H1 (cell line): ENCODE measurements around the gene KCNH6. TPM values are rescaled to one million over a fixed set of nuclear protein-coding genes. Genes with fewer than 3 reads are reported as not detected.

Experiments
- CTCF ChIA-PET: fragments of 300-600 bp; sonication (Branson Sonifier 250); formaldehyde crosslinking; loops from one replicate; lab custom pipeline; 2021; ENCODE audit not compliant: partially characterized antibody; lab: Charles Lee
- POLR2A ChIA-PET: fragments of 300-600 bp; sonication (Branson Sonifier 250); formaldehyde crosslinking; loops from one replicate; lab custom pipeline; 2021; ENCODE audit warnings: inconsistent platforms; ENCODE audit not compliant: partially characterized antibody; lab: Charles Lee
- DNase-seq, 2 experiments: peaks; one replicate each; pipeline versions ENCODE4 v3.0.0 to v3.0.0-alpha.2; 2010 to 2022; ENCODE audit warnings: low spot score in 2 of 2, low read depth in 1 of 2, mixed read lengths in 1 of 2
- FAIRE-seq: peaks from 2 replicates; lab custom pipeline; 2011; peaks lifted over from hg19 to GRCh38; lab: Jason Lieb, UNC
- H2AFZ ChIP-seq: 2 replicates; pipeline ENCODE4 v1.8.1; 2012; ENCODE audit warnings: low read length, inconsistent platforms
- H2AK5ac ChIP-seq: 2 replicates; pipeline ENCODE4 v1.6.1; 2013; ENCODE audit warnings: low read depth, low read length
- H2BK120ac ChIP-seq: replicated peaks from 2 replicates; pipeline ENCODE3; 2013; ENCODE audit warnings: low read depth, low read length, inconsistent platforms
- H2BK12ac ChIP-seq: 2 replicates; pipeline ENCODE4 v1.6.1; 2013; ENCODE audit warnings: low read depth, low read length
- H2BK15ac ChIP-seq: 2 replicates; pipeline ENCODE4 v1.6.1; 2013; ENCODE audit warnings: low read length
- H2BK20ac ChIP-seq: 2 replicates; pipeline ENCODE4 v1.6.1; 2013; ENCODE audit warnings: low read length
- H2BK5ac ChIP-seq: 2 replicates; pipeline ENCODE4 v1.6.1; 2013; ENCODE audit warnings: low read depth, low read length
- H3K14ac ChIP-seq: 2 replicates; pipeline ENCODE4 v1.6.1; 2013; ENCODE audit warnings: inconsistent platforms; ENCODE audit not compliant: insufficient read length
- H3K18ac ChIP-seq: 2 replicates; pipeline ENCODE4 v1.6.1; 2013; ENCODE audit warnings: low read length; ENCODE audit errors: extremely low read depth
- H3K23ac ChIP-seq: 2 replicates; pipeline ENCODE4 v1.6.1; 2013; ENCODE audit warnings: inconsistent platforms; ENCODE audit not compliant: insufficient read length
- H3K23me2 ChIP-seq: 2 replicates; pipeline ENCODE4 v1.6.1; 2013; ENCODE audit warnings: low read depth, low read length
- H3K27ac ChIP-seq: 2 replicates; pipeline ENCODE4 v1.6.1; 2011; ENCODE audit warnings: low read depth, low read length, inconsistent platforms
- H3K27me3 ChIP-seq, 4 experiments: replicated peaks in 1 of 4; 1 replicate in 1 of 4; 2 replicates in 3 of 4; pipeline versions ENCODE4 v1.6.1 to v1.8.1; 2011 to 2013; ENCODE audit warnings: low read length in 3 of 4, mild to moderate bottlenecking in 3 of 4, inconsistent platforms in 2 of 4, mixed read lengths in 2 of 4, moderate library complexity in 1 of 4; ENCODE audit not compliant: control insufficient read depth in 3 of 4, insufficient read depth in 3 of 4; ENCODE audit errors: extremely low read depth in 1 of 4
- H3K36me3 ChIP-seq, 4 experiments: 2 replicates each; pipeline versions ENCODE4 v1.6.1 to v1.8.1; 2011 to 2013; ENCODE audit warnings: mild to moderate bottlenecking in 4 of 4, low read length in 3 of 4, moderate library complexity in 2 of 4, control low read depth in 1 of 4, inconsistent platforms in 1 of 4; ENCODE audit not compliant: insufficient read depth in 4 of 4, control insufficient read depth in 2 of 4
- H3K4ac ChIP-seq: replicated peaks from 2 replicates; pipeline ENCODE3; 2013; ENCODE audit warnings: low read length, low read depth, mixed read lengths, inconsistent platforms; ENCODE audit not compliant: insufficient read length
- H3K4me1 ChIP-seq, 4 experiments: replicated peaks in 1 of 4; 1 replicate in 1 of 4; 2 replicates in 3 of 4; pipeline versions ENCODE4 v1.6.1 to v1.8.1; 2011 to 2013; ENCODE audit warnings: low read length in 3 of 4, inconsistent platforms in 2 of 4, mixed read lengths in 1 of 4; ENCODE audit not compliant: insufficient read depth in 4 of 4, control insufficient read depth in 3 of 4
- H3K4me2 ChIP-seq, 2 experiments: 2 replicates each; pipeline versions ENCODE4 v1.6.1 to v1.8.1; 2011 to 2013; ENCODE audit warnings: low read depth in 2 of 2, low read length in 2 of 2, control low read depth in 1 of 2, inconsistent platforms in 1 of 2, mild to moderate bottlenecking in 1 of 2; ENCODE audit not compliant: insufficient read depth in 1 of 2
- H3K4me3 ChIP-seq, 4 experiments: fragments of 200-600, 300-600 bp in 1 of 4; sonication (generic), shearing (Covaris generic), sonication (Bioruptor Twin) in 1 of 4; 2 replicates each; pipeline versions ENCODE4 v1.5.1 to v1.8.1; 2011 to 2016; ENCODE audit warnings: low read length in 4 of 4, low read depth in 3 of 4, control low read depth in 2 of 4, inconsistent platforms in 2 of 4, mild to moderate bottlenecking in 2 of 4, mixed read lengths in 1 of 4, moderate library complexity in 1 of 4; ENCODE audit not compliant: insufficient read depth in 2 of 4; ENCODE audit errors: extremely low read depth in 1 of 4
- H3K56ac ChIP-seq: replicated peaks from 2 replicates; pipeline ENCODE3; 2013; ENCODE audit warnings: low read depth, mild to moderate bottlenecking, mixed read lengths, low read length, inconsistent platforms; ENCODE audit not compliant: insufficient read length
- H3K79me1 ChIP-seq: 2 replicates; pipeline ENCODE4 v1.6.1; 2013; ENCODE audit warnings: low read depth, low read length, control low read depth
- H3K79me2 ChIP-seq, 2 experiments: 2 replicates each; pipeline versions ENCODE4 v1.6.1 to v1.8.1; 2012 to 2013; ENCODE audit warnings: low read length in 2 of 2, mild to moderate bottlenecking in 2 of 2, inconsistent platforms in 1 of 2; ENCODE audit not compliant: insufficient read depth in 2 of 2, control insufficient read depth in 1 of 2
- H3K9ac ChIP-seq, 4 experiments: replicated peaks in 1 of 4; 1 replicate in 1 of 4; 2 replicates in 3 of 4; pipeline versions ENCODE4 v1.6.1 to v1.8.1; 2011 to 2013; ENCODE audit warnings: low read depth in 3 of 4, low read length in 3 of 4, control low read depth in 2 of 4, mild to moderate bottlenecking in 2 of 4, moderate library complexity in 2 of 4, inconsistent platforms in 1 of 4; ENCODE audit errors: extremely low read depth in 1 of 4
- H3K9me3 ChIP-seq, 2 experiments: 2 replicates each; pipeline versions ENCODE4 v1.6.1 to v1.8.1; 2012 to 2013; ENCODE audit warnings: mild to moderate bottlenecking in 2 of 2, moderate library complexity in 2 of 2, control low read depth in 1 of 2, inconsistent platforms in 1 of 2, low read depth in 1 of 2, low read length in 1 of 2, mixed read lengths in 1 of 2; ENCODE audit not compliant: insufficient read depth in 2 of 2
- H4K20me1 ChIP-seq, 2 experiments: replicated peaks in 1 of 2; 2 replicates each; pipeline versions ENCODE3 to v1.8.1; 2011 to 2013; ENCODE audit warnings: inconsistent platforms in 2 of 2, low read length in 2 of 2, mild to moderate bottlenecking in 1 of 2; ENCODE audit not compliant: insufficient read depth in 2 of 2, control insufficient read depth in 1 of 2
- H4K5ac ChIP-seq: 2 replicates; pipeline ENCODE4 v1.6.1; 2013; ENCODE audit warnings: low read length, low read depth, mixed read lengths, inconsistent platforms; ENCODE audit not compliant: insufficient read length
- H4K8ac ChIP-seq: 2 replicates; pipeline ENCODE4 v1.8.0; 2013; ENCODE audit warnings: mild to moderate bottlenecking, moderate library complexity, low read length, inconsistent platforms; ENCODE audit not compliant: insufficient read depth; ENCODE audit errors: extremely low read depth
- H4K91ac ChIP-seq: replicated peaks from 2 replicates; pipeline ENCODE3; 2013; ENCODE audit warnings: low read length, mixed read lengths, inconsistent platforms; ENCODE audit not compliant: insufficient read length
- BCL11A ChIP-seq, 2 experiments: IDR thresholded peaks; one replicate each; pipeline ENCODE4 v1.6.1; 2011; ENCODE audit warnings: low read depth in 2 of 2, low read length in 2 of 2, mild to moderate bottlenecking in 2 of 2
- CHD2 ChIP-seq: IDR thresholded peaks from 2 replicates; pipeline ENCODE4 v1.6.1; 2012; ENCODE audit warnings: low read length, improper control_type of control experiment
- RXRA ChIP-seq: IDR thresholded peaks from 2 replicates; pipeline ENCODE4 v1.6.1; 2011; ENCODE audit warnings: low read depth, mild to moderate bottlenecking, low read length, moderate library complexity; ENCODE audit not compliant: insufficient read depth
- SIN3A ChIP-seq, 2 experiments: IDR thresholded peaks in 1 of 2; conservative IDR thresholded peaks in 1 of 2; 2 replicates each; pipeline ENCODE4 v1.6.1; 2011 to 2012; ENCODE audit warnings: low read length in 2 of 2, improper control_type of control experiment in 1 of 2, low read depth in 1 of 2, mild to moderate bottlenecking in 1 of 2
- SRF ChIP-seq: IDR thresholded peaks from 2 replicates; pipeline ENCODE4 v1.6.1; 2011; ENCODE audit warnings: mild to moderate bottlenecking, low read depth, low read length, moderate library complexity
- TBP ChIP-seq: IDR thresholded peaks from 2 replicates; pipeline ENCODE4 v1.6.1; 2011; ENCODE audit warnings: low read depth, low read length, improper control_type of control experiment
- WGBS, 2 experiments: shearing (Covaris generic) in 1 of 2; methylation state at CpG; one replicate each; pipeline versions ENCODE4 v1.1.6 to v1.1.7; 2013 to 2015; ENCODE audit warnings: low lambda C conversion rate in 2 of 2, mixed read lengths in 2 of 2, inconsistent platforms in 1 of 2, low coverage in 1 of 2, missing lambda C conversion rate in 1 of 2; ENCODE audit not compliant: insufficient replicate concordance in 2 of 2, insufficient coverage in 1 of 2, insufficient read length in 1 of 2; ENCODE audit errors: extremely low coverage in 1 of 2, missing lambda C conversion rate in 1 of 2; 5-methylcytosine and 5-hydroxymethylcytosine counted together
- polyA plus RNA-seq, 7 experiments: library from polyadenylated mRNA; depleted of rRNA in 3 of 7; stranded (reverse) in 5 of 7; unstranded in 2 of 7; fragments of >200 nt in 5 of 7; fragments of 200-250 nt in 2 of 7; gene quantifications; 1 replicate in 5 of 7; 2 replicates in 1 of 7; 4 replicates in 1 of 7; pipeline versions ENCODE4 v1.2.1 to v1.2.3, GENCODE V29; 2011 to 2013; ENCODE audit warnings: missing spikeins in 2 of 7, mixed read lengths in 2 of 7
- total RNA-seq: library from RNA; stranded (reverse); fragmentation: NEBNext Ultra II Directional; extraction: Animal tissue kit (Norgen Biotek cat#: 25700); gene quantifications from 2 replicates; pipeline ENCODE4 v1.2.1, GENCODE V29; 2021
- TF ChIP-seq, protein P1 (sequence below), 3 experiments: IDR thresholded peaks; 1 replicate in 2 of 3; 2 replicates in 1 of 3; pipeline versions ENCODE4 v1.5.1 to v1.6.1; 2011; ENCODE audit warnings: low read length in 3 of 3, mild to moderate bottlenecking in 3 of 3, inconsistent platforms in 2 of 3, low read depth in 1 of 3, moderate library complexity in 1 of 3; ENCODE audit not compliant: insufficient read depth in 1 of 3; ENCODE audit errors: control extremely low read depth in 1 of 3
- TF ChIP-seq, protein P2 (sequence below): IDR thresholded peaks from 2 replicates; pipeline ENCODE4 v1.6.1; 2011; ENCODE audit warnings: low read depth, mild to moderate bottlenecking, low read length; ENCODE audit not compliant: insufficient read depth

The KCNH6 gene
- total and polyA plus RNA-seq, 2 of the 8 experiments (the other 6 are each of a cell fraction or from before 2014, with no cell fraction given) = 1.8 to 3.6 TPM

DNA sequence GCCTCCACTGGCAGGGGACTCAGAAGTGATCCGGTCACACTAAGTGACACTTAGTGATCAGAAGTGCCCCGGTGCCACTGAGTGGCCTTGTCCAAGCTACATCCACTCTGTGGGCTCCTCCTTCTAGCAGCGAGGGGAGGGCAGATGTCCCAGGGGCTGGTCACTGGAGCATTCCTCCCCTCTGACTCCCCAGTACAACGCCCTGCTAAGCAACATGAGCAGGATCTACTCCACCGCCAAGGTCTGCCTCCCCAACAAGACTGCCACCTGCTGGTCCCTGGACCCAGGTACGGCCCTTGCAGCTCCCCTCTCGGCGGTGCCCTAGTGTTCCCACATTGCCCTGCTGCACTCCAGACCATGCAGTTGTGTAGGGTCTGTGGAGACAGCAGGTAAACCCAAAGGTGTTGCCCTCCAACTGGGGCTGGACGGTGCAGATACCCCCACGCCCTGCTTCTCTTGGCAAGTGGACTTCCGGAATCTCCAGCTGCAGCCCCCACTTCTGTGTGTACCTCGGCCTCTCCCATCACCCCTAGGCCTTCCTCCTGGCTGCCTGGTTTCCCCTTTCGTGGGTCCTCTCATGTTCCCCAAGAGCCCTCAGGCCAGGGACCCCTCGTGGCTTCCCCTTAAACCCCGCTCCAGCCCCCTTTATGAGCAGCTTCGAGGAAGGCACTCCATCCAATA lies 44.2 kb upstream of the KCNH6 start:
- FAIRE-seq (peak; percentile 84), DNase-seq (peak; percentile 65 to 91)
- 51% methylated on average over 16 of the region's 16 CpGs; no CpG with 5 or more reads in 1 of the 2 experiments for WGBS, 2 experiments
- H3K27ac ChIP-seq = no peak overlapping the region
- 0 out of 2 replicates have a peak overlapping the region, but pooled peaks have one; percentile 14 for H2AFZ ChIP-seq
- H3K36me3 ChIP-seq = no peaks in the 10 kb centered on the region
- no peak overlapping the region for H3K4ac ChIP-seq
- no peak overlapping the region; the same call in 1 of the 2 replicates for H2BK5ac ChIP-seq
- no peak overlapping the region for H2BK15ac ChIP-seq
- H3K4me3 ChIP-seq = no peak overlapping the region
- no peak overlapping the region for H4K91ac ChIP-seq
- no peaks in the 10 kb centered on the region for H3K79me2 ChIP-seq
- no peak overlapping the region for H2BK20ac ChIP-seq
- H2BK120ac ChIP-seq = no peak overlapping the region
- no peak overlapping the region for H3K4me2 ChIP-seq
- H3K4me1 ChIP-seq = peaks cover 0 to 22% (median 17%) of the 10 kb centered on the region in 4 experiments; a peak in 6 of 7 replicates
- H3K79me1 ChIP-seq = no peaks in the 10 kb centered on the region
- ChIA-PET POLR2A (interaction anchor here (0.6 to 4.4 kb wide), 8 partner anchors 16 to 919 kb away, joined by 3 to 24 read pairs (median 4); partner anchors contain the start of gene CYB561), CTCF (interaction anchor here (0.8 to 27.9 kb wide), 28 partner anchors 10 to 234 kb away, joined by 3 to 758 read pairs (median 5); partner anchors contain the start of genes CYB561 and KCNH6)
- peak overlapping the region; percentile 26; the same call in 1 of the 2 replicates for H3K18ac ChIP-seq
- H3K56ac ChIP-seq = no peak overlapping the region
- H3K23me2 ChIP-seq = peaks cover 11% of the 10 kb centered on the region
- no peak overlapping the region for H3K14ac ChIP-seq
- no peaks in the 10 kb centered on the region for H3K9me3 ChIP-seq
- H4K20me1 ChIP-seq = no peaks in the 10 kb centered on the region
- H2BK12ac ChIP-seq = 0 out of 2 replicates have a peak overlapping the region, but pooled peaks have one; percentile 72
- H4K8ac ChIP-seq = no peak overlapping the region
- peaks cover 0 to 27% (median 18%) of the 10 kb centered on the region in 4 experiments; a peak in 5 of 7 replicates for H3K27me3 ChIP-seq
- no peak overlapping the region for H4K5ac ChIP-seq
- no peak overlapping the region; a peak in 1 of 7 replicates for H3K9ac ChIP-seq
- H2AK5ac ChIP-seq = no peak overlapping the region
- no peak overlapping the region for H3K23ac ChIP-seq
- TF ChIP-seq BCL11A (IDR thresholded peaks at IDR 0.05; ENCODE audit: low read depth in 2 of 2, low read length in 2 of 2) (no peak), CHD2 (0 out of 2 replicates have a peak, but pooled peaks have one; percentile 30), TBP (peak; percentile 57; the same call in 1 of the 2 replicates), SIN3A (conservative IDR thresholded peaks at IDR 0.05 in 1 of 2, IDR thresholded peaks at IDR 0.05 in 1 of 2; ENCODE audit: low read depth in 1 of 2, low read length in 2 of 2) (peak in 1 of 2 experiments; percentile 78; a peak in 2 of 4 replicates), RXRA (no peak), SRF (no peak)
- TF ChIP-seq, protein P1, sequence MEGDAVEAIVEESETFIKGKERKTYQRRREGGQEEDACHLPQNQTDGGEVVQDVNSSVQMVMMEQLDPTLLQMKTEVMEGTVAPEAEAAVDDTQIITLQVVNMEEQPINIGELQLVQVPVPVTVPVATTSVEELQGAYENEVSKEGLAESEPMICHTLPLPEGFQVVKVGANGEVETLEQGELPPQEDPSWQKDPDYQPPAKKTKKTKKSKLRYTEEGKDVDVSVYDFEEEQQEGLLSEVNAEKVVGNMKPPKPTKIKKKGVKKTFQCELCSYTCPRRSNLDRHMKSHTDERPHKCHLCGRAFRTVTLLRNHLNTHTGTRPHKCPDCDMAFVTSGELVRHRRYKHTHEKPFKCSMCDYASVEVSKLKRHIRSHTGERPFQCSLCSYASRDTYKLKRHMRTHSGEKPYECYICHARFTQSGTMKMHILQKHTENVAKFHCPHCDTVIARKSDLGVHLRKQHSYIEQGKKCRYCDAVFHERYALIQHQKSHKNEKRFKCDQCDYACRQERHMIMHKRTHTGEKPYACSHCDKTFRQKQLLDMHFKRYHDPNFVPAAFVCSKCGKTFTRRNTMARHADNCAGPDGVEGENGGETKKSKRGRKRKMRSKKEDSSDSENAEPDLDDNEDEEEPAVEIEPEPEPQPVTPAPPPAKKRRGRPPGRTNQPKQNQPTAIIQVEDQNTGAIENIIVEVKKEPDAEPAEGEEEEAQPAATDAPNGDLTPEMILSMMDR (IDR thresholded peaks at IDR 0.05; ENCODE audit: control extremely low read depth in 1 of 3, insufficient read depth in 1 of 3, low read depth in 1 of 3, low read length in 3 of 3) = peak; percentile 96 to 99 (median 98)
- TF ChIP-seq, protein P2, sequence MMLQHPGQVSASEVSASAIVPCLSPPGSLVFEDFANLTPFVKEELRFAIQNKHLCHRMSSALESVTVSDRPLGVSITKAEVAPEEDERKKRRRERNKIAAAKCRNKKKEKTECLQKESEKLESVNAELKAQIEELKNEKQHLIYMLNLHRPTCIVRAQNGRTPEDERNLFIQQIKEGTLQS = no peak
